PC-9 (cell line): ENCODE results near the gene DEFB132. TPM values are rescaled to one million over a fixed set of nuclear protein-coding genes. Genes with fewer than 3 reads are reported as not detected.
"Not testable (repeated sequence)": the region's sequence is repeated elsewhere in the genome, so short reads cannot be mapped to it uniquely, and the experiment has no call there.

Experiments
- BruUV-seq: library from RNA; stranded (reverse); fragments of 400-500 nt; replicated peaks from 2 replicates; lab custom pipeline; 2021; lab: Mats Ljungman, UMichigan
- CTCF ChIA-PET: fragments of 300-600 bp; sonication (Branson Sonifier 250); formaldehyde crosslinking; loops from one replicate; lab custom pipeline; 2022; ENCODE audit warnings: antibody characterized with exemption; lab: Charles Lee
- POLR2A ChIA-PET: fragments of 300-600 bp; sonication (Branson Sonifier 250); formaldehyde crosslinking; loops from one replicate; lab custom pipeline; 2022; ENCODE audit warnings: antibody characterized with exemption; ENCODE audit not compliant: unreplicated experiment; lab: Charles Lee
- DNase-seq, 2 experiments: peaks; one replicate each; pipeline versions ENCODE4 v3.0.0 to v3.0.0-alpha.2; 2015 to 2022; ENCODE audit warnings: mixed read lengths in 1 of 2
- H2AFZ ChIP-seq: fragments of 200-600 bp; sonication (generic); 2 replicates; pipeline ENCODE4 v1.8.1; 2017; ENCODE audit warnings: antibody characterized with exemption
- H3F3A ChIP-seq: fragments of 200-600 bp; sonication (generic); 2 replicates; pipeline ENCODE4 v1.8.1; 2017; ENCODE audit warnings: antibody characterized with exemption, mild to moderate bottlenecking, low read depth; ENCODE audit not compliant: insufficient read depth
- H3K27ac ChIP-seq: fragments of 200-600 bp; sonication (generic); 2 replicates; pipeline ENCODE4 v1.6.1; 2016; ENCODE audit warnings: mixed run types
- H3K27me3 ChIP-seq: fragments of 200-600 bp; sonication (generic); 2 replicates; pipeline ENCODE4 v1.6.1; 2016; ENCODE audit warnings: low read depth, mixed run types; ENCODE audit not compliant: insufficient read depth
- H3K36me3 ChIP-seq: fragments of 200-600 bp; sonication (generic); 2 replicates; pipeline ENCODE4 v1.6.1; 2016; ENCODE audit warnings: low read depth, mixed run types
- H3K4me1 ChIP-seq: fragments of 200-600 bp; sonication (generic); replicated peaks from 2 replicates; pipeline ENCODE4 v1.6.1; 2016; ENCODE audit warnings: mixed run types; ENCODE audit not compliant: insufficient read depth
- H3K4me2 ChIP-seq: fragments of 200-600 bp; sonication (generic); 2 replicates; pipeline ENCODE4 v1.6.1; 2017; ENCODE audit warnings: mixed run types
- H3K4me3 ChIP-seq: fragments of 200-600 bp; sonication (generic); 2 replicates; pipeline ENCODE4 v1.6.1; 2016; ENCODE audit warnings: mixed run types
- H3K79me2 ChIP-seq: fragments of 200-600 bp; sonication (generic); 2 replicates; pipeline ENCODE4 v1.6.1; 2017; ENCODE audit warnings: low read depth, mixed run types
- H3K9me2 ChIP-seq: fragments of 200-600 bp; sonication (generic); 2 replicates; pipeline ENCODE4 v1.8.1; 2017; ENCODE audit warnings: mild to moderate bottlenecking; ENCODE audit not compliant: insufficient read depth
- H3K9me3 ChIP-seq: fragments of 200-600 bp; sonication (generic); 2 replicates; pipeline ENCODE4 v1.8.1; 2016; ENCODE audit warnings: low read depth; ENCODE audit not compliant: insufficient read depth
- H4K20me1 ChIP-seq: fragments of 200-600 bp; sonication (generic); 2 replicates; pipeline ENCODE4 v1.8.1; 2017; ENCODE audit not compliant: insufficient read depth
- EZH2 ChIP-seq: fragments of 200-600 bp; sonication (generic); IDR thresholded peaks from 2 replicates; pipeline ENCODE4 v1.8.0; 2017; ENCODE audit warnings: antibody characterized with exemption, low read depth
- intact Hi-C: fragments of 100-400 bp; cut with micrococcal nuclease; formaldehyde crosslinking; loops from one replicate; pipeline ENCODE4 v1.10.0; 2022; ENCODE audit not compliant: unreplicated experiment
- total RNA-seq: library from RNA; stranded (reverse); gene quantifications from 2 replicates; pipeline ENCODE4 v1.2.3, GENCODE V29; 2021
- TF ChIP-seq, protein P1 (sequence below): fragments of 200-600 bp; sonication (generic); conservative IDR thresholded peaks from 2 replicates; pipeline ENCODE4 v1.6.1; 2017; ENCODE audit warnings: mixed run types, antibody characterized with exemption, mild to moderate bottlenecking, moderate library complexity

DEFB132 gene
- total RNA-seq, 1 experiment from 2014 or later: not detected

DNA sequence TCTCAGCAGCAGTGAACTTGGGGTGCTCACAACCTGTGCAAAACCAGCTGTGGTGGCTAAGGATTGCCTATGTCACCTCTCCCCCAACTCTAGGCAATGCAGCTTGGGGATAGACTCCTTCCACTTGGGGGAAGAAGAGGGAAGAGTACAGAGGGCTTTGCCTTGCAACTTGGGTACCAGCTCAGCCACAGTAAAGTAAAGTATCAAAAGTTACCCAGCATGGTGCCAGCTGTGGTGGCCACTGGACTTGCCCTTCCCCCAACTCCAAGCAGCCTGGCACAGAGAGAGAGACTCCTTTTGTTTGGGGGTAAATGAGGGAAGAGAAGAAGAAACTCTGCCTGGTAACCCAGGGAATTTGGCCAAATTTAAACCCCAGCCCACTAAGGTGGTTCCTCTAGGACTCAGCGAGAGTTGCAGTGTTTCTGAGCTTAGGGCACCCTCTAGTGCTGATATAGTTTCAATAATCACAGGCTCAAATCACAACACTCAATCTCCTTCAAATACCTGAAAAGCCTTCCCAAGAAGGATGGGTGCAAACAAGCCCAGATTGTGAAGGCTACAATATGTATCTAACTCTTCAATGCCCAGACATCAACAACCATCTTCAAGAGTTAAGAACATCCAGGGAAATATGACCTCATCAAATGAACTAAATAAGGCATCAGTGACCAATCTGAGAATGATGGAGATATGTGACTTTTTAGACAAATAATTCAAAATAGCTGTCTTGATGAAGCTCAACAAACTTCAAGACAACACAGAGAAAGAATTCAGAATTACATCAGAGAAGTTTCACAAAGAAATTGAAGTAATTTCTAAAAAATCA lies 38.0 kb upstream of the DEFB132 start:
- Histone ChIP-seq H3K4me2 (no peak overlapping the region), H3K36me3 (no peaks in the 10 kb centered on the region), H3K27me3 (peaks cover 11% of the 10 kb centered on the region; the same call in 1 of the 2 replicates), H3K27ac (no peak overlapping the region), H3K4me1 (no peaks in the 10 kb centered on the region), H3F3A (no peaks in the 10 kb centered on the region), H2AFZ (no peak overlapping the region), H3K4me3 (no peak overlapping the region), H3K79me2 (no peaks in the 10 kb centered on the region), H3K9me2 (no peaks in the 10 kb centered on the region), H4K20me1 (no peaks in the 10 kb centered on the region), H3K9me3 (no peaks in the 10 kb centered on the region)
- intact Hi-C loops: no loop called here
- no peak for DNase-seq
- TF ChIP-seq EZH2: no peak
- TF ChIP-seq, protein P1, sequence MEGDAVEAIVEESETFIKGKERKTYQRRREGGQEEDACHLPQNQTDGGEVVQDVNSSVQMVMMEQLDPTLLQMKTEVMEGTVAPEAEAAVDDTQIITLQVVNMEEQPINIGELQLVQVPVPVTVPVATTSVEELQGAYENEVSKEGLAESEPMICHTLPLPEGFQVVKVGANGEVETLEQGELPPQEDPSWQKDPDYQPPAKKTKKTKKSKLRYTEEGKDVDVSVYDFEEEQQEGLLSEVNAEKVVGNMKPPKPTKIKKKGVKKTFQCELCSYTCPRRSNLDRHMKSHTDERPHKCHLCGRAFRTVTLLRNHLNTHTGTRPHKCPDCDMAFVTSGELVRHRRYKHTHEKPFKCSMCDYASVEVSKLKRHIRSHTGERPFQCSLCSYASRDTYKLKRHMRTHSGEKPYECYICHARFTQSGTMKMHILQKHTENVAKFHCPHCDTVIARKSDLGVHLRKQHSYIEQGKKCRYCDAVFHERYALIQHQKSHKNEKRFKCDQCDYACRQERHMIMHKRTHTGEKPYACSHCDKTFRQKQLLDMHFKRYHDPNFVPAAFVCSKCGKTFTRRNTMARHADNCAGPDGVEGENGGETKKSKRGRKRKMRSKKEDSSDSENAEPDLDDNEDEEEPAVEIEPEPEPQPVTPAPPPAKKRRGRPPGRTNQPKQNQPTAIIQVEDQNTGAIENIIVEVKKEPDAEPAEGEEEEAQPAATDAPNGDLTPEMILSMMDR: peak; percentile 54; the same call in 1 of the 2 replicates
- ChIA-PET POLR2A (no interaction called here), CTCF (interaction anchor here (0.8 kb wide), 1 partner anchor 44 kb away, joined by 3 read pairs; no protein-coding TSS in a partner anchor)
- no TSS peak for BruUV-seq

DNA sequence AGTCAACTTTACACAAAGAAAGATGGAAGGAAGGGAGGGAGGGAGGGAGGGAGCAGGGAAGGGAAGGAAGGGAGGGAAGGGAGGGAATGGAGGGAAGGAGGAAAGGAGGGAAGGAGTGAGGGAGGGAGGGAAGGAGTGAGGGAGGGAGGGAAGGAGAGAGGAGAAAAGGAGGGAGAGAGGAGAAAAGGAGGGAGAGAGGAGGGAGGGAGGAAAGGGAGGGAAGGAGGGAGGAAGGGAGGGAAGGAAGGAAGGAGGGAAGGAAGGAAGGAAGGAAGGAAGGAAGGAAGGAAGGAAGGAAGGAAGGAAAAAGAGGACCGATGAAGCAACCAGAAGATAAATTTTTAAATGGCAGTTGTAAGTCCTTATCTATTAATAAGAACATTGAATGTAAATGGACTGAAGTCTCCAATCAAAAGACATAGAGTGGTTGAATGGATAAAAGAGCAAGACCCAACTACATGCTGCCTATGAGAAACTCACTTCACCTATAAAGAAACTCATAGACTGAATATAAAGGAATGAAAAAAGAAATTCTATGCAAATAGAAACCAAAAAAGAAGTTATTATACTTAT lies 36.2 kb upstream of the DEFB132 start:
- H3K4me1 ChIP-seq: no peaks in the 10 kb centered on the region
- TF ChIP-seq, protein P1: no peak
- TF ChIP-seq EZH2: no peak
- intact Hi-C loops: no loop called here

DNA sequence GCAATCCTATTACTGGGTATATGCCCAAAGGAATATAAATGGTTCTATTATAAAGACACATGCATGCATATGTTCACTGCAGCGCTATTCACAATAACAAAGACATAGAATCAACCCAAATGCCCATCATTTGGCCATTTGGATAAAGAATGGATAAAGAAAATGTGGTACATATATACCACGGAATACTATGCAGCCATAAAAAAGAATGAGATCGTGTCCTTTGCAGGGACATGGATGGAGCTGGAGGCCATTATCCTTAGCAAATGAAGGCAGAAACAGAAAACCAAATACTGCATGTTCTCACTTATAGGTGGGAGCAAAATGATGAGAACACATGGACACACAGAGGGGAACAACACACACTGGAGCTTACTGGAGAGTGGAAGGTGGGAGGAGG lies 31.6 kb upstream of the DEFB132 start:
- H3K36me3 ChIP-seq, POLR2A ChIA-PET, H2AFZ ChIP-seq, DNase-seq, BruUV-seq, H3K4me1 ChIP-seq, H3K9me3 ChIP-seq, H3F3A ChIP-seq, H4K20me1 ChIP-seq, CTCF ChIA-PET, H3K9me2 ChIP-seq, H3K4me3 ChIP-seq, intact Hi-C loops, H3K79me2 ChIP-seq, H3K27ac ChIP-seq, H3K4me2 ChIP-seq: not testable (repeated sequence)
- peaks cover 42% of the 10 kb centered on the region; the same call in 1 of the 2 replicates for H3K27me3 ChIP-seq

More for the DNA sequence above, 36.2 kb upstream of the DEFB132 start:
- H3K4me3 ChIP-seq: no peak overlapping the region
- no peaks in the 10 kb centered on the region for H3F3A ChIP-seq
- no peaks in the 10 kb centered on the region for H3K36me3 ChIP-seq
- H3K9me3 ChIP-seq: no peaks in the 10 kb centered on the region
- H3K79me2 ChIP-seq: no peaks in the 10 kb centered on the region
- ChIA-PET POLR2A (no interaction called here), CTCF (no interaction called here)
- H3K4me2 ChIP-seq: no peak overlapping the region
- H2AFZ ChIP-seq: no peak overlapping the region
- peaks cover 4% of the 10 kb centered on the region; the same call in 1 of the 2 replicates for H3K9me2 ChIP-seq
- H3K27ac ChIP-seq: no peak overlapping the region
- H4K20me1 ChIP-seq: no peaks in the 10 kb centered on the region
- no peak for DNase-seq
- no TSS peak for BruUV-seq
- H3K27me3 ChIP-seq: peaks cover 25% of the 10 kb centered on the region; the same call in 1 of the 2 replicates
